Uterus (tissue), 2 donors: ENCODE results near the gene BACE2.

ENCODE experiments used
- CTCF ChIP-seq, 4 experiments: fragments of 200-600 bp in 2 of 4; fragments of 450-650 bp in 2 of 4; sonication (generic) in 2 of 4; IDR thresholded peaks; one replicate each; pipeline ENCODE4 v1.5.1; 2016 to 2019; ENCODE audit warnings: antibody characterized with exemption in 4 of 4, mild to moderate bottlenecking in 2 of 4, moderate library complexity in 1 of 4
- POLR2A ChIP-seq, 2 donors: fragments of 450-650 bp; IDR thresholded peaks; one replicate each; pipeline ENCODE4 v1.6.1; 2016; ENCODE audit warnings: antibody characterized with exemption in 2 of 2, mild to moderate bottlenecking in 1 of 2, moderate library complexity in 1 of 2

DNA sequence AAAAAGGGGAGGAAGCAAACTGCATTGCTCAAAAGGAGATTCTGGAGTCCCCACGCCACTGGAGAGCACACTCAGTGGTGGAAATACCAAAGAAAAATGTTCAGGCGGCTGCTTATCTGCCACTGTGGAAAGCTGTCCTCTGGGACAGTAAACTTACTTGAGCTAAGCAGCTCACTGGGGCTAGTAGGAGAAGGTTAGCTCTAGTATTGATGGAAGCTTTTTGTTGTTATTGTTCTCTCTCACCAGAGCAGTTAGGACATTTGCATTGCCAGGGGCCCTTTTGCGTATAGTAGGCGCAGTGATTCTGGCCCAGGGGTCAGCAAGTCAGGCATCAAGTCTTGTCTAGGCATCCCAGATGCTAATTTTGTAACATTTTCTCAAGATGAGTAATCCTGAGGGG lies 15.6 kb downstream of the BACE2 start:
- TF ChIP-seq POLR2A (IDR thresholded peaks at IDR 0.05) (no peak), CTCF (IDR thresholded peaks at IDR 0.05) (no peak)
